Thyroid gland (tissue), 4 donors: ENCODE results near the gene SPC25.

ENCODE experiments used
- POLR2A ChIP-seq, 2 donors: fragments of 450-650 bp; IDR thresholded peaks; one replicate each; pipeline ENCODE4 v1.6.1; 2017; ENCODE audit warnings: antibody characterized with exemption in 2 of 2, mild to moderate bottlenecking in 2 of 2, moderate library complexity in 1 of 2
- TF ChIP-seq, protein P1 (sequence below), 6 experiments: fragments of 200-600 bp in 3 of 6; fragments of 450-650 bp in 3 of 6; sonication (generic) in 3 of 6; IDR thresholded peaks; one replicate each; pipeline ENCODE4 v1.5.1; 2016 to 2019; ENCODE audit warnings: antibody characterized with exemption in 6 of 6, mild to moderate bottlenecking in 2 of 6, inconsistent platforms in 1 of 6, moderate library complexity in 1 of 6

DNA sequence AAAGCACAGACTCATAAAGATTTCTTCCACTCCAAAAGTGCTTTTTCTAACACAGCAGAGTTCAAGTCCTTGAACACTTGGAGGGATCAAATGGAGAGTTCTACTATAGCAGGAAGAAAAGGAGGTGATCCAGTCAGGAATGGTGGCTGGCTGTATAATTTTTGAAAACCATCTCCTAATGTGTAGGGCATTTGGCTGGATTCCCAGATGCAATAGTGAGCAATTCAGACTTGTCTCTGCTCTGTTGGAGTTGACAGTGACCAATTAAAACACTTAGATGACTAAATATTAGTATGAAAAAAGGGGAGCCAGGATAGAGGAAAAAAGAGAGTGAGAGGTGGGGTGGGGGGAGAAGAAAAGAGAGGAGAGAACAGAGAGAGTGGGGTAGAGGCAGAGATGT lies 5.5 kb upstream of the SPC25 start:
- TF ChIP-seq, protein P1, sequence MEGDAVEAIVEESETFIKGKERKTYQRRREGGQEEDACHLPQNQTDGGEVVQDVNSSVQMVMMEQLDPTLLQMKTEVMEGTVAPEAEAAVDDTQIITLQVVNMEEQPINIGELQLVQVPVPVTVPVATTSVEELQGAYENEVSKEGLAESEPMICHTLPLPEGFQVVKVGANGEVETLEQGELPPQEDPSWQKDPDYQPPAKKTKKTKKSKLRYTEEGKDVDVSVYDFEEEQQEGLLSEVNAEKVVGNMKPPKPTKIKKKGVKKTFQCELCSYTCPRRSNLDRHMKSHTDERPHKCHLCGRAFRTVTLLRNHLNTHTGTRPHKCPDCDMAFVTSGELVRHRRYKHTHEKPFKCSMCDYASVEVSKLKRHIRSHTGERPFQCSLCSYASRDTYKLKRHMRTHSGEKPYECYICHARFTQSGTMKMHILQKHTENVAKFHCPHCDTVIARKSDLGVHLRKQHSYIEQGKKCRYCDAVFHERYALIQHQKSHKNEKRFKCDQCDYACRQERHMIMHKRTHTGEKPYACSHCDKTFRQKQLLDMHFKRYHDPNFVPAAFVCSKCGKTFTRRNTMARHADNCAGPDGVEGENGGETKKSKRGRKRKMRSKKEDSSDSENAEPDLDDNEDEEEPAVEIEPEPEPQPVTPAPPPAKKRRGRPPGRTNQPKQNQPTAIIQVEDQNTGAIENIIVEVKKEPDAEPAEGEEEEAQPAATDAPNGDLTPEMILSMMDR (IDR thresholded peaks at IDR 0.05), result no peak
- no peak for TF ChIP-seq POLR2A (IDR thresholded peaks at IDR 0.05)
